ENCODE measurements around the gene MBOAT2. TPM values are rescaled to one million over a fixed set of nuclear protein-coding genes. Genes with fewer than 3 reads are reported as not detected.

Gene MBOAT2
- total and polyA plus RNA-seq, 2 of the 13 experiments (the other 11 are each of a cell fraction or from before 2014, with no cell fraction given), result 0.11 to 0.36 TPM

DNA sequence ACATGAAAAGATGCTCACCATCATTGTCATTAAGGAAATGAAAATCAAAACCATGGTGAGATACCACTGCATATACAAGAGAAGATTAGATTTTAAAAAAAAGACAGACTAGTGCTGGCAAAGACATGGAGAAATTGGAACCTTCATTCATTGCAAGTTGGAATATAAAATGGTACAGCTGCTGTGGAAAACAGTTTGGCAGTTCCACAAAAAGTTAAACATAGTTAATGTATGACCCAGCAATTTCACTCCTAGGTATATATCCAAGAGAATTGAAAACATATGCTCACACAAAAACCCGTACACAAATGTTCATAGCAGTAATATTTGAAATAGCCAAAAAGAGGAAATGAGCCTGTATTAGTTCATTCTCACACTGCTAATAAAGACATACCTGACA is 33.7 kb upstream of the MBOAT2 start:
- in situ Hi-C loops (cut with HindIII; ENCODE audit: extremely low pct_ligation_motif_present, low pct_unique_long_range_greater_than_20kb) (no loop called here), intact Hi-C loops (cut with micrococcal nuclease; ENCODE audit: unreplicated experiment) (no loop called here)
- Histone ChIP-seq H4K20me1 (ENCODE audit: insufficient read depth, low read length) (no peaks in the 10 kb centered on the region), H3K4me1 (ENCODE audit: insufficient read depth, low read length) (no peaks in the 10 kb centered on the region), H2AFZ (ENCODE audit: low read length) (no peak overlapping the region), H3K36me3 (replicated peaks in 1 of 2; ENCODE audit: control insufficient read depth in 1 of 2, insufficient read depth in 2 of 2, low read length in 2 of 2) (no peaks in the 10 kb centered on the region), H3K9ac (ENCODE audit: insufficient read depth, low read depth, low read length) (no peak overlapping the region), H3K27ac (ENCODE audit: extremely low read length, insufficient read depth, low read length) (no peak overlapping the region), H3K4me2 (ENCODE audit: low read depth, low read length) (no peak overlapping the region), H3K9me3 (ENCODE audit: low read length) (no peaks in the 10 kb centered on the region), H3K79me2 (ENCODE audit: insufficient read depth, low read length) (no peaks in the 10 kb centered on the region), H3K27me3 (ENCODE audit: control insufficient read depth in 1 of 2, insufficient read depth in 2 of 2, low read length in 2 of 2) (peaks cover 0 to 11% of the 10 kb centered on the region in 2 experiments; a peak in 3 of 5 replicates), H3K4me3 (replicated peaks in 1 of 3; ENCODE audit: insufficient read depth in 1 of 3, low read depth in 2 of 3, low read length in 3 of 3) (no peak overlapping the region)
- DNase-seq (ENCODE audit: low spot score), result no peak
- no TSS peak for BruUV-seq (replicated peaks)
- POLR2A ChIA-PET, result no interaction called here
- WGBS (ENCODE audit: low lambda C conversion rate), result 6% methylated on average over 1 of the region's 1 CpG
- CTCF ChIA-PET (ENCODE audit: low intra/inter-chr PET ratio, low total read pairs), result no interaction called here
- no peak for TF ChIP-seq ZSCAN22 (CRISPR knock-in tag; IDR thresholded peaks at IDR 0.05)
- TF ChIP-seq ZNF160 (CRISPR knock-in tag; IDR thresholded peaks at IDR 0.05), result no peak
- no peak for TF ChIP-seq NFE2 (CRISPR knock-in tag; IDR thresholded peaks at IDR 0.05)
- TF ChIP-seq FUBP1 (CRISPR knock-in tag; IDR thresholded peaks at IDR 0.05; ENCODE audit: borderline replicate concordance), result no peak
- TF ChIP-seq, protein P1, sequence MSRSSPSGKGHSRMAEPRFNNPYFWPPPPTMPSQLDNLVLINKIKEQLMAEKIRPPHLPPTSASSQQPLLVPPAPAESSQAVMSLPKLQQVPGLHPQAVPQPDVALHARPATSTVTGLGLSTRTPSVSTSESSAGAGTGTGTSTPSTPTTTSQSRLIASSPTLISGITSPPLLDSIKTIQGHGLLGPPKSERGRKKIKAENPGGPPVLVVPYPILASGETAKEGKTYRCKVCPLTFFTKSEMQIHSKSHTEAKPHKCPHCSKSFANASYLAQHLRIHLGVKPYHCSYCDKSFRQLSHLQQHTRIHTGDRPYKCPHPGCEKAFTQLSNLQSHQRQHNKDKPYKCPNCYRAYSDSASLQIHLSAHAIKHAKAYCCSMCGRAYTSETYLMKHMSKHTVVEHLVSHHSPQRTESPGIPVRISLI (CRISPR knock-in tag; IDR thresholded peaks at IDR 0.05; ENCODE audit: borderline replicate concordance), result no peak
- TF ChIP-seq SP4 (CRISPR knock-in tag; IDR thresholded peaks at IDR 0.05), result no peak
- no peak for TF ChIP-seq KLF12 (CRISPR knock-in tag; IDR thresholded peaks at IDR 0.05; ENCODE audit: borderline replicate concordance)
- TF ChIP-seq, protein P2, sequence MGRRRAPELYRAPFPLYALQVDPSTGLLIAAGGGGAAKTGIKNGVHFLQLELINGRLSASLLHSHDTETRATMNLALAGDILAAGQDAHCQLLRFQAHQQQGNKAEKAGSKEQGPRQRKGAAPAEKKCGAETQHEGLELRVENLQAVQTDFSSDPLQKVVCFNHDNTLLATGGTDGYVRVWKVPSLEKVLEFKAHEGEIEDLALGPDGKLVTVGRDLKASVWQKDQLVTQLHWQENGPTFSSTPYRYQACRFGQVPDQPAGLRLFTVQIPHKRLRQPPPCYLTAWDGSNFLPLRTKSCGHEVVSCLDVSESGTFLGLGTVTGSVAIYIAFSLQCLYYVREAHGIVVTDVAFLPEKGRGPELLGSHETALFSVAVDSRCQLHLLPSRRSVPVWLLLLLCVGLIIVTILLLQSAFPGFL (CRISPR knock-in tag; IDR thresholded peaks at IDR 0.05), result no peak
- no peak for TF ChIP-seq NBN (conservative IDR thresholded peaks at IDR 0.05)
- TF ChIP-seq, protein P3, sequence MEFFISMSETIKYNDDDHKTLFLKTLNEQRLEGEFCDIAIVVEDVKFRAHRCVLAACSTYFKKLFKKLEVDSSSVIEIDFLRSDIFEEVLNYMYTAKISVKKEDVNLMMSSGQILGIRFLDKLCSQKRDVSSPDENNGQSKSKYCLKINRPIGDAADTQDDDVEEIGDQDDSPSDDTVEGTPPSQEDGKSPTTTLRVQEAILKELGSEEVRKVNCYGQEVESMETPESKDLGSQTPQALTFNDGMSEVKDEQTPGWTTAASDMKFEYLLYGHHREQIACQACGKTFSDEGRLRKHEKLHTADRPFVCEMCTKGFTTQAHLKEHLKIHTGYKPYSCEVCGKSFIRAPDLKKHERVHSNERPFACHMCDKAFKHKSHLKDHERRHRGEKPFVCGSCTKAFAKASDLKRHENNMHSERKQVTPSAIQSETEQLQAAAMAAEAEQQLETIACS (CRISPR knock-in tag; IDR thresholded peaks at IDR 0.05), result no peak
- TF ChIP-seq ZNF224 (CRISPR knock-in tag; IDR thresholded peaks at IDR 0.05), result no peak
- TF ChIP-seq TBL1XR1 (IDR thresholded peaks at IDR 0.05; ENCODE audit: borderline replicate concordance, low read length, partially characterized antibody), result no peak
- no peak for TF ChIP-seq ZNF331 (CRISPR knock-in tag; IDR thresholded peaks at IDR 0.05)
- TF ChIP-seq SALL2 (CRISPR knock-in tag; IDR thresholded peaks at IDR 0.05), result no peak
- no peak for TF ChIP-seq ATF2 (CRISPR knock-in tag; IDR thresholded peaks at IDR 0.05)
- TF ChIP-seq SETDB1 (CRISPR knock-in tag; IDR thresholded peaks at IDR 0.05; ENCODE audit: borderline replicate concordance), result no peak
- no peak for TF ChIP-seq ZKSCAN1 (IDR thresholded peaks at IDR 0.05; ENCODE audit: low read length)
- no peak for TF ChIP-seq GTF3A (CRISPR knock-in tag; conservative IDR thresholded peaks at IDR 0.05)
- no peak for TF ChIP-seq ZNF292 (CRISPR knock-in tag; IDR thresholded peaks at IDR 0.05; ENCODE audit: borderline replicate concordance, low read depth)
- FAIRE-seq, result no peak
- no peak for ATAC-seq

All from HepG2 (cell line).